Epithelial cell of esophagus (primary cell): Measurements from ENCODE around the gene CCNJL.
"Not testable (repeated sequence)": the region's sequence is repeated elsewhere in the genome, so short reads cannot be mapped to it uniquely, and the experiment has no call there.

Experiments
- DNase-seq: peaks from one replicate; pipeline ENCODE4 v3.0.0; 2010; ENCODE audit warnings: low read depth
- H3K4me3 ChIP-seq: 2 replicates; pipeline ENCODE4 v1.5.1; 2011; ENCODE audit warnings: mild to moderate bottlenecking, low read length, control low read depth
- TF ChIP-seq, protein P1 (sequence below): IDR thresholded peaks from 2 replicates; pipeline ENCODE4 v1.5.1; 2011; ENCODE audit warnings: low read depth, mild to moderate bottlenecking, low read length, control low read depth, inconsistent platforms; ENCODE audit not compliant: insufficient read depth; ENCODE audit errors: missing control alignments

CCNJL gene

DNA sequence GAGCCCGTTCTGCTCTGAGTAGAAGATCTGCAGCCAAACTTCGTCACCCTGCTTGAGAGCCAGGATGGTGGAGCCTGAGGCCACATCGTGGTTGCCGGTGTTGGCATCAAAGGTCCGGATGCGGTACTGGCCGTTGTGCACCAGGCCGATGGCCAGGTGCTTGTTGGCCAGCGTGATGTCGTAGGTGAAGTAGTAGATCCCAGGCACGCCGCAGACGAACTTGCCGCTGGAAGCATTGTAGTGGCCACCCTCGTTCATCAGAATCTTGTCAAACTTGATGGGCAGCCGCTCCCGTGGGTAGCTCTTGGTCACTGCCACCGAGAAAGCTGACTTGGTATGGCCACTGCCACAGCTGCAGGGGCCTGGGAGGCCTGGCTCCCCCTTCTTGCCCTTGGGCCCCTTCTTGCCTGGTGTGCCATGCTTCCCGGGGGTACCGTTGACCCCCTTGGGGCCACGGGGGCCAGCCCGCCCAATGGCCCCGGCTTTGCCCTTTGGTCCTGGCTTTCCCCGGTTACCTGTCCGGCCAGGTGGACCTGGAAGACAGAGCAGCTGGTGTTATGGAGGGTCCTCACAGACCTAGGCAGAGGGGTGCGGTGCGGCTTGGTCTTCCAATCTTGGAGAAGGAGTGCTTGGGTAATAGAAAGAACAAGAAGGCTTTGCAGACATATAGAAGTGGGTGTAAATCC is 37.0 kb upstream of the CCNJL start:
- no peak for DNase-seq
- TF ChIP-seq, protein P1, sequence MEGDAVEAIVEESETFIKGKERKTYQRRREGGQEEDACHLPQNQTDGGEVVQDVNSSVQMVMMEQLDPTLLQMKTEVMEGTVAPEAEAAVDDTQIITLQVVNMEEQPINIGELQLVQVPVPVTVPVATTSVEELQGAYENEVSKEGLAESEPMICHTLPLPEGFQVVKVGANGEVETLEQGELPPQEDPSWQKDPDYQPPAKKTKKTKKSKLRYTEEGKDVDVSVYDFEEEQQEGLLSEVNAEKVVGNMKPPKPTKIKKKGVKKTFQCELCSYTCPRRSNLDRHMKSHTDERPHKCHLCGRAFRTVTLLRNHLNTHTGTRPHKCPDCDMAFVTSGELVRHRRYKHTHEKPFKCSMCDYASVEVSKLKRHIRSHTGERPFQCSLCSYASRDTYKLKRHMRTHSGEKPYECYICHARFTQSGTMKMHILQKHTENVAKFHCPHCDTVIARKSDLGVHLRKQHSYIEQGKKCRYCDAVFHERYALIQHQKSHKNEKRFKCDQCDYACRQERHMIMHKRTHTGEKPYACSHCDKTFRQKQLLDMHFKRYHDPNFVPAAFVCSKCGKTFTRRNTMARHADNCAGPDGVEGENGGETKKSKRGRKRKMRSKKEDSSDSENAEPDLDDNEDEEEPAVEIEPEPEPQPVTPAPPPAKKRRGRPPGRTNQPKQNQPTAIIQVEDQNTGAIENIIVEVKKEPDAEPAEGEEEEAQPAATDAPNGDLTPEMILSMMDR = no peak
- no peak overlapping the region for H3K4me3 ChIP-seq

DNA sequence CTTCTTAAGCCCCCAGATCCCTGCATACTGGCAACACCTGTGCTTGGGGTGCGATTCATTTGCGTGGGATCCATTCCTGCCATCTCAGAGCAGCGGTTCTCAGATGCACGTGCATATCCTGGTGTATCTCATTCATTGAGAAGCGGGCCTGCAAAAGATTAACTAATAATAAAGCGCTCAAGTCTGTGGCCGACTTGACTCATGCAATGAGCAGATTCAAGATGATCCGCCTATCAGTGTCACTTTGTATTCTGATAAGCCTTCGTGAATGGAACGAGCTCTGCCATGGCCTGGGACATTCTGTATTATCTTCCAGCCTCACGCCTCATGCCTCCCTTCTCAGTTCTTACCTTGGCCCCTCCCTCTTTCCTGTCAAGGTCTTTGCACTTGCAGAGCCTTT is 35.7 kb upstream of the CCNJL start:
- TF ChIP-seq, protein P1 = no peak

DNA sequence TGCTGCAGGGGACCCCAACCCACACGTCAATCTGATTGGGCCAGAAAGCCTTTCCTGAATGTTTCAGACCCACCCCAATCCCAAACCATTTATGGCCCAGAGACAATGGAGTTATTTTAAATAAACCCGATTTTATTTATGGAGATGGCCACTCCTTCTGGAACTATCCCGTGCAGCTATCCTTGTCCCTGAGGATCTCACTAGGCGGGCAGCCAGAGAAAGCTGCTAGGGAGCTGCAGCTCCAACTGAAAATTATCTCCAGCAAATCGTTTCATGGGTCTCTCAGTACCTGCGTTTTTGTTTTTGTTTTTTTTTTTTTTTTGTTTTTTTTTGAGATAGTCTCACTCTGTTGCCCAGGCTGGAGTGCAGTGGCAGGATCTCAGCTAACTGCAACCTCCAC is 35.1 kb upstream of the CCNJL start:
- TF ChIP-seq, protein P1 = no peak
- H3K4me3 ChIP-seq = no peak overlapping the region
- no peak for DNase-seq

More for the DNA sequence above, 35.7 kb upstream of the CCNJL start:
- no peak for DNase-seq
- H3K4me3 ChIP-seq = no peak overlapping the region

DNA sequence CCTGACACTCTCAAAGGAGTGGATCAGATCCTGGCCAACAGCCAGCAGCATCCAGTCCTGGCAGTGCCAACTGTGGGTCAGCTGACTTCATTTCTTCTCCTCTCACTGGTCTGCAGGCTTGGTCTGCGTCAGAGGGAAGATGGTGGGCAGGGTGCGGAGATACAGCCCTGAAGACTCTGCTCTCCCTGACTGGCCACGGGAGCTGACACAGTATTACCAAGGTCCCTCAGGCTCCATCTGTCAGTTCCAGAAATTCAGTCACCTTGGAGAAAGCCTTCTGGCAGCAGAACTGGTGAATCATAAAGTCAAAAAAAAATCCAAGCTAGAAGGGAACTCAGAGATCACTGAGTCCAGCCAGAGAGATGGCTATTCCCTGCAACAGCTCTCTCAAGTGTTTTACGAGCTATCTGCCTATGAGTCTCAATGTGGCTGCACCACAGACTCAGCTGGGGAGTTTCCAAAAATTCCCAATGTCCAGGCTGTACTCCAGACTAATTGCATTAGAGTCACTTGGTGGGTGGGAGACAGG is 30.1 kb upstream of the CCNJL start:
- peak; percentile 77 for DNase-seq
- TF ChIP-seq, protein P1 = no peak
- H3K4me3 ChIP-seq = no peak overlapping the region

DNA sequence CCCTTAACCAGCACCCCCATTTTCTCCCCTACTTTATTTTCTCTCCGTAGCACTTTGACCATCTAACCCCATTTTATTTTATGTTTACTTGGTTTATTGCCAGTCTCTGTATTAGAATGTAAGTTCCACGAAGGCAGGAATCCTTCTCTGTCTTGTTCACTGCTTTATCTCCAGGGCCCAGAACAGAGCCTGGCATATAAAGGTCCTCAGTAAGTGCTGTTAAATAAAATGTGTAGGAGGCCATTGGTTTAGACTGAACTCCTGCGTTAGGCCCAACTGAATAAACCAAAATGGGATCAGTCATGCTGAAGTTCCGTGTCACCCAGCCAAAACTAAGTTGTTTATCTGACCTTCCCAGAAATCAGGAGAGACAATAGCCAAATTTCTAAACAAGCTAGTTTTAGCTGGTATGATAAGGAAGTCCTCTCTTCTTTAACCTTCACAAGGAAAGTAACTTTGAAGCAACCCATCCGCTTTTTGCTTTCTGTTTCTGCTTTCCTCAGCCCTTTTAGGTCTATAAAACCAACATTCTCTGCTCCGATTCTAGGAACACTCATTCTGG is 29.0 kb upstream of the CCNJL start:
- DNase-seq = no peak
- TF ChIP-seq, protein P1 = no peak

DNA sequence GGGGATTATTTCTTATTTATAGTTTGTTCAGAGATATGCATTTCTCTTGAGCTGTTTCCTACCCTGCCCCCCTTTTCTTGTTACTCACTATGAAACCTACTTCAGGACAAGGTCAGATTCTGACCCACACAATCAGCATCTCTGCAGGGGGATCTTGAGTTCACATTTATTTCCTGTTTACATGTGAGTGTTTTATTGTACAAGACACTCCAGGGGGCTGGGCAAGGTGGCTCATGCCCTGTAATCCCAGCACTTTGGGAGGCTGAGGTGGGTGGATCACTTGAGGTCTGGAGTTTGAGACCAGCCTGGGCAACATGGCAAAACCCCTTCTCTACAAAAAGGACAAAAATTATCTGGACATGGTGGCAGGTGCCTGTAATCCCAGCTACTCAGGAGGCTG is 28.1 kb upstream of the CCNJL start:
- H3K4me3 ChIP-seq, DNase-seq: not testable (repeated sequence)

More for the DNA sequence above, 29.0 kb upstream of the CCNJL start:
- no peak overlapping the region for H3K4me3 ChIP-seq

DNA sequence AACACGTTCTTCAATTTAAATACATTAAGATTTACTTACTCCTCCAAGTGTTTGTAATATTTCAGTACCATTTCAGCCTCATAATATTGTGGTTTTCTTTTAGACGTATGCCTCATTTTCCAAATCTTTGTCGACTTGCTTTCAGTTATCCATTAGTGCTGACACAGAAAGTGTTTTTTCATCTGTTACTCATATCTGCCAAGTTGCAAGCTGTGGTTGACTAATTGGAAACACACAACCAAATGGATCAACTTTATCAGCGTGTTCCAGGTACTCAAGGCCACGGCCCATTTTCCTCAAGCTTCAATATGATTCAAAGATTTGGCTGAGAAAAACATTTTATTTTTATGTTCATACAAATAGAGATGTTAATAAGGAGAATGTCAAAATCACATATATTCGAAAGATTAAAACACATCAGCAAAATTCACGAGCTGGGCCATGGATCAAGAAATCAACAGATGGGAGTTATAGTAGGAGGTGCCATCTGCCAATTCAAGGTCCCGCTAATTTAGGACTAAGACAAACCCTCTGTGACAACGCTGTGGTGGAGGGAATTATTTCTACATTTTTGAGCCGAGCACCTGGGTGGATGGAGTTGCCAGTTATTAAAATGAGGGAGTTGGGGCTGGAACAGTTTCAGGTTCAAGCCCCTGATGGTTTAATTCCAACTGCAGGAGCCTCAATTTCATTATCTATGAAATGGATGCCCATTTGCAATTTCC is 27.2 kb upstream of the CCNJL start:
- TF ChIP-seq, protein P1 = no peak
- DNase-seq = no peak
- no peak overlapping the region for H3K4me3 ChIP-seq

DNA sequence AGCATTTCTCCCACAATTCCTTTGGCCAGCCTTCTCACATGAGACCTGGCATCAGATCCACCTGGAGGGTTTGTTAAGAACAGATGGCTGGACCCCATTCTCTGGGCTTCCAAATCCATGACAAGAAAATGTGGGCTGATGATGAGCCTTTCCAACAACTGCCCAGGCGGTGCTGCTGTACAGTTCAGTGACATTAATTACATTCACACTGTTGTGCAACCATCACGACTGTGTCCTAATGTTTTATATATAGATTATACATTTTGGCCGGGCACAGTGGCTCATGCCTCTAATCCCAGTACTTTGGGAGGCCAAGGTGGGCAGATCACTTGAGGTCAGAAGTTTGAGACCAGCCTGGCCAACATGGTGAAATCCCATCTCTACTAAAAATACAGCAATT is 22.4 kb upstream of the CCNJL start:
- H3K4me3 ChIP-seq, DNase-seq: not testable (repeated sequence)
